Measurements from ENCODE around the gene TENM4. TPM values are rescaled to one million over a fixed set of nuclear protein-coding genes. Genes with fewer than 3 reads are reported as not detected.

The TENM4 gene
- total RNA-seq, 1 donor from 2014 or later, result 43.2 TPM

- Mint-ChIP-seq H3K36me3 (ENCODE audit: low read depth) (no peaks in the 10 kb centered on the region), H3K27ac (ENCODE audit: unreplicated experiment) (peak overlapping the region; percentile 86), H3K9me3 (no peaks in the 10 kb centered on the region), H3K4me1 (peaks cover 55% of the 10 kb centered on the region), H3K4me3 (no peak overlapping the region), H3K27me3 (ENCODE audit: low read depth) (no peaks in the 10 kb centered on the region)
- TF ChIP-seq CTCF (conservative IDR thresholded peaks at IDR 0.05), result no peak
- no peak for DNase-seq (ENCODE audit: low read depth, low spot score)
These were observed 359.3 kb downstream of the TENM4 start for GRCh38 chr11:79081471-79082031.

GRCh38 chr11:79080551-79080950 lies 360.3 kb downstream of the TENM4 start:
- Mint-ChIP-seq H3K9me3 (no peaks in the 10 kb centered on the region), H3K4me1 (peaks cover 55% of the 10 kb centered on the region), H3K27ac (ENCODE audit: unreplicated experiment) (peak overlapping the region; percentile 88), H3K4me3 (no peak overlapping the region), H3K36me3 (ENCODE audit: low read depth) (no peaks in the 10 kb centered on the region), H3K27me3 (ENCODE audit: low read depth) (no peaks in the 10 kb centered on the region)
- DNase-seq (ENCODE audit: low read depth, low spot score), result no peak
- no peak for TF ChIP-seq CTCF (conservative IDR thresholded peaks at IDR 0.05)

DNA sequence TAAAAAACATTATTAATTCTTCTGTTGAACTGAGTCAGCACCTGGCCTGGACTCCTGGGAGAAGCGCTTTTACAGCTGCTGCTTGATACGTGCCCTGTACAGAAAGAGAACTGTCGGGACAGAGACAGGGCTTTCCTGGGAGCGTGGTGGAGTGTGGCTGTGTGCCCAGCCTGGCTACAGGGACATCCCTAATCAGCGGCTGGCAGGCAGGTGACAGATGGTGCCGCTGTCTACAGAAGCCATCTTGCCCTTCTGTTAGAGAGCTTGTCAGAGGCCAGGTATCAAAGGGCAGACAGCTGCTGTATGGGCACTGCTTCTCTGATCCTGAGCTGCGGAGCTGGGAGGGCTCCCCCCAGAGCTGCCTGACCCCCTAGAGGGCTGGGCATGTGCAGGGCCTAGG lies 361.8 kb downstream of the TENM4 start:
- Mint-ChIP-seq H3K4me1 (peaks cover 55% of the 10 kb centered on the region), H3K9me3 (no peaks in the 10 kb centered on the region), H3K36me3 (ENCODE audit: low read depth) (no peaks in the 10 kb centered on the region), H3K4me3 (no peak overlapping the region), H3K27ac (ENCODE audit: unreplicated experiment) (no peak overlapping the region), H3K27me3 (ENCODE audit: low read depth) (no peaks in the 10 kb centered on the region)
- no peak for TF ChIP-seq CTCF (conservative IDR thresholded peaks at IDR 0.05)
- no peak for DNase-seq (ENCODE audit: low read depth, low spot score)

- H3K4me1 Mint-ChIP-seq, result peaks cover 53% of the 10 kb centered on the region
- no peak for DNase-seq (ENCODE audit: low read depth, low spot score)
- no peaks in the 10 kb centered on the region for H3K9me3 Mint-ChIP-seq
- H3K36me3 Mint-ChIP-seq (ENCODE audit: low read depth), result no peaks in the 10 kb centered on the region
- H3K27me3 Mint-ChIP-seq (ENCODE audit: low read depth), result no peaks in the 10 kb centered on the region
- H3K4me3 Mint-ChIP-seq, result no peak overlapping the region
- no peak for TF ChIP-seq CTCF (conservative IDR thresholded peaks at IDR 0.05)
- no peak overlapping the region for H3K27ac Mint-ChIP-seq (ENCODE audit: unreplicated experiment)
These were observed 362.4 kb downstream of the TENM4 start for GRCh38 chr11:79078456-79078855.

GRCh38 chr11:79077702-79078330 lies 363.0 kb downstream of the TENM4 start:
- no peak for TF ChIP-seq CTCF (conservative IDR thresholded peaks at IDR 0.05)
- Mint-ChIP-seq H3K36me3 (ENCODE audit: low read depth) (no peaks in the 10 kb centered on the region), H3K4me3 (no peak overlapping the region), H3K9me3 (no peaks in the 10 kb centered on the region), H3K4me1 (peaks cover 46% of the 10 kb centered on the region), H3K27me3 (ENCODE audit: low read depth) (no peaks in the 10 kb centered on the region), H3K27ac (ENCODE audit: unreplicated experiment) (peak overlapping the region; percentile 37)
- no peak for DNase-seq (ENCODE audit: low read depth, low spot score)
